NCI-H774 (cell line): Measurements from ENCODE around the gene PDE6C.

ENCODE experiments used
- DNase-seq: peaks from one replicate; lab custom pipeline; 2025; lab: John Stamatoyannopoulos, UW

PDE6C gene

GRCh38 chr10:93612311-93612710 is at the start of gene PDE6C:
PDE6C (plus strand) TSS chr10:93612537; CDS start chr10:93612726, 189 bp downstream.
- no peak for DNase-seq

GRCh38 chr10:93565446-93565845 is 46.9 kb upstream of the PDE6C start:
- no peak for DNase-seq

- DNase-seq = peak; percentile 27
Measured at GRCh38 chr10:93566435-93567276, 45.7 kb upstream of the PDE6C start, which contains the start of gene FFAR4. FFAR4 (plus strand) TSS chr10:93566665; CDS start chr10:93566721, 56 bp downstream.

- DNase-seq = no peak
Measured at GRCh38 chr10:93567277-93568104, 44.8 kb upstream of the PDE6C start.

- DNase-seq = no peak
Measured at GRCh38 chr10:93568105-93568390, 44.3 kb upstream of the PDE6C start.

- DNase-seq = no peak
Measured at GRCh38 chr10:93570383-93570782, 42.0 kb upstream of the PDE6C start.

- DNase-seq = no peak
Measured at GRCh38 chr10:93572606-93573005, 39.7 kb upstream of the PDE6C start.

- DNase-seq = no peak
Measured at GRCh38 chr10:93573051-93573909, 39.1 kb upstream of the PDE6C start.

GRCh38 chr10:93573924-93574323 is 38.4 kb upstream of the PDE6C start:
- DNase-seq = no peak

GRCh38 chr10:93576888-93577287 is 35.4 kb upstream of the PDE6C start:
- DNase-seq = no peak

GRCh38 chr10:93577565-93577964 is 34.8 kb upstream of the PDE6C start:
- no peak for DNase-seq

- no peak for DNase-seq
Measured at GRCh38 chr10:93579089-93579488, 33.2 kb upstream of the PDE6C start.

- no peak for DNase-seq
Measured at GRCh38 chr10:93579985-93580711, 32.2 kb upstream of the PDE6C start.

GRCh38 chr10:93580828-93581227 is 31.5 kb upstream of the PDE6C start:
- DNase-seq = no peak

- DNase-seq = no peak
Measured at GRCh38 chr10:93584445-93584844, 27.9 kb upstream of the PDE6C start.

GRCh38 chr10:93589648-93590562 is 22.4 kb upstream of the PDE6C start:
- no peak for DNase-seq

GRCh38 chr10:93590638-93591037 is 21.7 kb upstream of the PDE6C start:
- no peak for DNase-seq

GRCh38 chr10:93591065-93591808 is 21.1 kb upstream of the PDE6C start:
- DNase-seq = no peak

GRCh38 chr10:93593254-93593653 is 19.1 kb upstream of the PDE6C start:
- no peak for DNase-seq

- no peak for DNase-seq
Measured at GRCh38 chr10:93593749-93594148, 18.6 kb upstream of the PDE6C start.
